GM18951 (cell line): ENCODE results near the gene KRT76.

Experiments
- POLR2A ChIP-seq: IDR thresholded peaks from 4 replicates; pipeline ENCODE4 v1.6.1; 2011; ENCODE audit warnings: mild to moderate bottlenecking; ENCODE audit not compliant: insufficient read length, insufficient read depth; ENCODE audit errors: extremely low read depth
- in situ Hi-C: fragments of 300-500 bp; cut with MboI; formaldehyde crosslinking; loops from one replicate; pipeline ENCODE4 v1.12.0; 2022; ENCODE audit warnings: low sequenced_read_pairs, mixed read lengths, inconsistent platforms; ENCODE audit not compliant: unreplicated experiment

KRT76 gene

GRCh38 chr12:52809166-52809565 is 32.0 kb upstream of the KRT76 start:
- in situ Hi-C loops, result no loop called here
- TF ChIP-seq POLR2A, result no peak

- in situ Hi-C loops, result no loop called here
- no peak for TF ChIP-seq POLR2A
These were observed 31.5 kb upstream of the KRT76 start for GRCh38 chr12:52808573-52809160.

GRCh38 chr12:52807544-52808470 is 30.7 kb upstream of the KRT76 start:
- in situ Hi-C loops, result no loop called here
- TF ChIP-seq POLR2A, result no peak

- in situ Hi-C loops, result no loop called here
- TF ChIP-seq POLR2A, result no peak
These were observed 29.8 kb upstream of the KRT76 start for GRCh38 chr12:52806821-52807543.

GRCh38 chr12:52806169-52806811 is 29.1 kb upstream of the KRT76 start:
- TF ChIP-seq POLR2A, result no peak
- in situ Hi-C loops, result no loop called here

- in situ Hi-C loops, result no loop called here
- TF ChIP-seq POLR2A, result no peak
These were observed 28.6 kb upstream of the KRT76 start for GRCh38 chr12:52805739-52806138.

GRCh38 chr12:52805000-52805399 is 27.9 kb upstream of the KRT76 start:
- in situ Hi-C loops, result no loop called here
- TF ChIP-seq POLR2A, result no peak

- in situ Hi-C loops, result no loop called here
- TF ChIP-seq POLR2A, result no peak
These were observed 25.3 kb upstream of the KRT76 start for GRCh38 chr12:52802442-52802841.

- in situ Hi-C loops, result no loop called here
- no peak for TF ChIP-seq POLR2A
These were observed 24.6 kb upstream of the KRT76 start for GRCh38 chr12:52801773-52802172.

GRCh38 chr12:52800259-52800917 is 23.2 kb upstream of the KRT76 start:
- TF ChIP-seq POLR2A, result no peak
- in situ Hi-C loops, result no loop called here

GRCh38 chr12:52799505-52800211 is 22.5 kb upstream of the KRT76 start:
- in situ Hi-C loops, result no loop called here
- TF ChIP-seq POLR2A, result no peak
